ENCODE results near the gene LTBP2. TPM values are rescaled to one million over a fixed set of nuclear protein-coding genes. Genes with fewer than 3 reads are reported as not detected.

Gene LTBP2
- total and polyA plus RNA-seq, 2 of the 8 experiments (the other 6 are each of a cell fraction or from before 2014, with no cell fraction given), result 0.48 to 0.89 TPM

GRCh38 chr14:74610866-74611649 is 979 bp downstream of the LTBP2 start:
- Histone ChIP-seq H2BK15ac (ENCODE audit: low read length) (no peak overlapping the region), H3K23me2 (ENCODE audit: low read depth, low read length) (peaks cover 7% of the 10 kb centered on the region; the same call in 1 of the 2 replicates), H3K4me1 (replicated peaks in 1 of 4; ENCODE audit: control insufficient read depth in 3 of 4, insufficient read depth in 4 of 4, low read length in 3 of 4) (peaks cover 0 to 5% (median 2%) of the 10 kb centered on the region in 4 experiments; a peak in 4 of 7 replicates), H3K4me2 (ENCODE audit: insufficient read depth in 1 of 2, low read depth in 2 of 2, low read length in 2 of 2) (peak overlapping the region; percentile 65 to 76), H3K27me3 (replicated peaks in 1 of 4; ENCODE audit: control insufficient read depth in 3 of 4, extremely low read depth in 1 of 4, insufficient read depth in 3 of 4, low read length in 3 of 4) (peaks cover 28 to 35% (median 32%) of the 10 kb centered on the region in 4 experiments), H4K5ac (ENCODE audit: insufficient read length, low read depth, low read length) (no peak overlapping the region), H2AFZ (ENCODE audit: low read length) (peak overlapping the region; percentile 79; the same call in 1 of the 2 replicates), H3K56ac (replicated peaks; ENCODE audit: insufficient read length, low read depth, low read length) (no peak overlapping the region), H3K4ac (replicated peaks; ENCODE audit: insufficient read length, low read depth, low read length) (no peak overlapping the region), H2BK12ac (ENCODE audit: low read depth, low read length) (no peak overlapping the region), H2BK20ac (ENCODE audit: low read length) (no peak overlapping the region), H3K9me3 (ENCODE audit: insufficient read depth in 2 of 2, low read depth in 1 of 2, low read length in 1 of 2) (no peaks in the 10 kb centered on the region; a peak in 1 of 4 replicates), H2AK5ac (ENCODE audit: low read depth, low read length) (no peak overlapping the region), H4K91ac (replicated peaks; ENCODE audit: insufficient read length, low read length) (no peak overlapping the region), H2BK120ac (replicated peaks; ENCODE audit: low read depth, low read length) (no peak overlapping the region), H4K8ac (ENCODE audit: extremely low read depth, insufficient read depth, low read length) (0 out of 2 replicates have a peak overlapping the region, but pooled peaks have one; percentile 28), H3K23ac (ENCODE audit: insufficient read length) (no peak overlapping the region), H3K9ac (replicated peaks in 1 of 4; ENCODE audit: extremely low read depth in 1 of 4, low read depth in 3 of 4, low read length in 3 of 4) (no peak overlapping the region; a peak in 1 of 7 replicates), H3K14ac (ENCODE audit: insufficient read length) (no peak overlapping the region), H3K4me3 (ENCODE audit: extremely low read depth in 1 of 4, insufficient read depth in 2 of 4, low read depth in 3 of 4, low read length in 4 of 4) (peak overlapping the region; percentile 38 to 70 (median 56)), H4K20me1 (replicated peaks in 1 of 2; ENCODE audit: control insufficient read depth in 1 of 2, insufficient read depth in 2 of 2, low read length in 2 of 2) (no peaks in the 10 kb centered on the region), H3K18ac (ENCODE audit: extremely low read depth, low read length) (no peak overlapping the region), H3K79me1 (ENCODE audit: low read depth, low read length) (no peaks in the 10 kb centered on the region), H3K36me3 (ENCODE audit: control insufficient read depth in 2 of 4, insufficient read depth in 4 of 4, low read length in 3 of 4) (peaks cover 0 to 11% (median 0%) of the 10 kb centered on the region in 4 experiments; a peak in 1 of 8 replicates), H2BK5ac (ENCODE audit: low read depth, low read length) (no peak overlapping the region), H3K79me2 (ENCODE audit: control insufficient read depth in 1 of 2, insufficient read depth in 2 of 2, low read length in 2 of 2) (no peaks in the 10 kb centered on the region), H3K27ac (ENCODE audit: low read depth, low read length) (no peak overlapping the region)
- POLR2A ChIA-PET (ENCODE audit: partially characterized antibody), result interaction anchor here (0.9 to 2.9 kb wide), 6 partner anchors 25 to 267 kb away, joined by 3 to 7 read pairs (median 4); no protein-coding TSS in a partner anchor
- FAIRE-seq (no peak), DNase-seq (ENCODE audit: low read depth in 1 of 2, low spot score in 2 of 2) (peak in 1 of 2 experiments; percentile 76)
- TF ChIP-seq MAX (IDR thresholded peaks at IDR 0.05), result peak; percentile 61; the same call in 1 of the 2 replicates
- no peak for TF ChIP-seq EP300 (IDR thresholded peaks at IDR 0.05; ENCODE audit: borderline replicate concordance in 1 of 2, low read depth in 2 of 2, low read length in 2 of 2)
- no peak for TF ChIP-seq RFX5 (IDR thresholded peaks at IDR 0.05; ENCODE audit: borderline replicate concordance, low read depth, low read length)
- peak; percentile 95 for TF ChIP-seq E2F6 (IDR thresholded peaks at IDR 0.05)
- TF ChIP-seq JUN (IDR thresholded peaks at IDR 0.05; ENCODE audit: low read depth, low read length), result no peak
- TF ChIP-seq KDM1A (IDR thresholded peaks at IDR 0.05; ENCODE audit: borderline replicate concordance, low read length), result no peak
- no peak for TF ChIP-seq SAP30 (IDR thresholded peaks at IDR 0.05; ENCODE audit: insufficient read depth, insufficient replicate concordance, low read length)
- peak; percentile 97 for TF ChIP-seq EZH2 (IDR thresholded peaks at IDR 0.05; ENCODE audit: low read depth, low read length, severe bottlenecking)
- TF ChIP-seq CTBP2 (IDR thresholded peaks at IDR 0.05; ENCODE audit: borderline replicate concordance, insufficient read depth, insufficient read length, low read length), result peak; percentile 30
- CTCF ChIA-PET (ENCODE audit: partially characterized antibody), result interaction anchor here (0.6 to 7.6 kb wide), 25 partner anchors 8 to 1391 kb away, joined by 3 to 176 read pairs (median 5); partner anchors contain the start of genes PROX2 and YLPM1
- WGBS, 2 experiments (ENCODE audit: extremely low coverage in 1 of 2, insufficient coverage in 1 of 2, insufficient read length in 1 of 2, insufficient replicate concordance in 2 of 2, low coverage in 1 of 2, low lambda C conversion rate in 2 of 2, missing lambda C conversion rate in 1 of 2), result 22% methylated on average over 51 of the region's 65 CpGs; no CpG with 5 or more reads in 1 of the 2 experiments

All from H1 (cell line).